A204.1 (cell line): Measurements from ENCODE around the gene SUN1.
"Not testable (repeated sequence)": the region's sequence is repeated elsewhere in the genome, so short reads cannot be mapped to it uniquely, and the experiment has no call there.

Source experiments
- FAIRE-seq: peaks from 2 replicates; lab custom pipeline; 2012; peaks lifted over from hg19 to GRCh38; lab: Jason Lieb, UNC

SUN1 gene, protein sequence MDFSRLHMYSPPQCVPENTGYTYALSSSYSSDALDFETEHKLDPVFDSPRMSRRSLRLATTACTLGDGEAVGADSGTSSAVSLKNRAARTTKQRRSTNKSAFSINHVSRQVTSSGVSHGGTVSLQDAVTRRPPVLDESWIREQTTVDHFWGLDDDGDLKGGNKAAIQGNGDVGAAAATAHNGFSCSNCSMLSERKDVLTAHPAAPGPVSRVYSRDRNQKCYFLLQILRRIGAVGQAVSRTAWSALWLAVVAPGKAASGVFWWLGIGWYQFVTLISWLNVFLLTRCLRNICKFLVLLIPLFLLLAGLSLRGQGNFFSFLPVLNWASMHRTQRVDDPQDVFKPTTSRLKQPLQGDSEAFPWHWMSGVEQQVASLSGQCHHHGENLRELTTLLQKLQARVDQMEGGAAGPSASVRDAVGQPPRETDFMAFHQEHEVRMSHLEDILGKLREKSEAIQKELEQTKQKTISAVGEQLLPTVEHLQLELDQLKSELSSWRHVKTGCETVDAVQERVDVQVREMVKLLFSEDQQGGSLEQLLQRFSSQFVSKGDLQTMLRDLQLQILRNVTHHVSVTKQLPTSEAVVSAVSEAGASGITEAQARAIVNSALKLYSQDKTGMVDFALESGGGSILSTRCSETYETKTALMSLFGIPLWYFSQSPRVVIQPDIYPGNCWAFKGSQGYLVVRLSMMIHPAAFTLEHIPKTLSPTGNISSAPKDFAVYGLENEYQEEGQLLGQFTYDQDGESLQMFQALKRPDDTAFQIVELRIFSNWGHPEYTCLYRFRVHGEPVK

DNA sequence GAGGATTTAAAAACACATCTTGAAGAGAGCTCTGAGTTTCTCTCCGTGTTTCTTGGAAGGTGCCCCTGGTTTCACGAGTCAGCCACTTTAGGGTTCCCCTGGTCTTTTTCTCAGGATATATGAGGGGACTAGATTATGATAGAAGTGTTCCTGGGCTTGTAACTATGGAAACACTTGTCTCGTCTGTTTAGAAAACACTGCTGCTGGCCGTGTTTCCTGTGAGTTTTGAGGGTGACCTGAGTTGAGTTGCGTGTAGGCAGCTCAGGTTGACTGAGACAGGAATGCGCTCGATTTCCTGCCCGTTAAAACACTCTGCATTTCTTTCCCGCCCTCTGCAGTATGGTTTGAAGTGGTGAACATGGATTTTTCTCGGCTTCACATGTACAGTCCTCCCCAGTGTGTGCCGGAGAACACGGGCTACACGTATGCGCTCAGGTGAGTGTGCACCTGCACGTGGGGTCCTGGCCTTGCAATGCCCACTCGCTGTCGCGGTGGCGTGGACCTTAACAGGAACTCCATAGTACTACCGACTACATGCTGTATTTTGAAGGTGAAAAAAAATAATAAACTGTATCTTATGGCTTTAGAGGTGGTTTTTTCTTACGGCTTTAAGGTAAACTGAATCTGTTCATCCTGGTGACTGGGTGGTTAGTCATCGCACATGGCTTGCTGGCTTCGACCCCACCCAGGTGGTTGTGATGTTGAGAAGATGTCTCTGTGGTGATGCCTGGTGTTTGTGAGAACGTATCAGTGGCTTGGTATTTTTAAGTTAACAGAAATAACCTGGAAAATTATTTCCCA lies at the start of gene SUN1:
Gene SUN1 (plus strand): TSS at position 310 of the 801 bp plus-strand sequence. CDS start 49 bp downstream, at position 359.
- FAIRE-seq, result no peak

DNA sequence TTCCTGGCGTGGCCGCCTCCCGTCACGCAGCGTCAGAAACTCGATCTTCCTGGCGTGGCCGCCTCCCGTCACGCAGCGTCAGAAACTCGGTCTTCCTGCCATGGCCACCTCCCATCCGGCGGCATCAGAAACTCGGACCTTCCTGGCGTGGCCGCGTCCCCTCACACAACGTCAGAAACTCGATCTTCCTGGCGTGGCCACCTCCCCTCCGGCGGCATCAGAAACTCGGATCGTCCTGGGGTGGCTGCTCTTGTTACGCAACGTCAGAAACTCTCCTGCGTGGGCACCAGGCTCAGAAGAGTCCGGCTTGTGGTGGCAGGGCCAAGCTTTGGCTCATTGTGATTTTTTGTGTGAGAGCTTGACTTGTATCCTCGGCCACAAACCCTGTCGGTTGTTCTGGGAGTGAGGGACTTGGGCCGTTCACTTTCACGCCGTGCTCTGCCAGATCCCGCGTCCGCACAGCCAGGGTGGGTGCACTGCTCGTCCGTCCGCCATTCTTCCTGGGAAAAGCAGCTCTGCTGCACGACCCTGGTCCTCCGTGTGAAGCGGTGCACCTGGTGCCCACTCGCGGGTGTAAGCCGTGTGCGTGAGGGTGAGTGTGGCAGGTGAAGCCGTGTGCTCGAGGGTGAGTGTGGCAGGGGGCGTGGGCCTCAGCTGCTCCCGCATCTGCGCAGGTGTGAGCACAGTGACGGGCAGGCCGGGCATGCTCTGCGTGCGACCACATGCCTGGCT lies 49.4 kb upstream of the SUN1 start:
- FAIRE-seq, result no peak

DNA sequence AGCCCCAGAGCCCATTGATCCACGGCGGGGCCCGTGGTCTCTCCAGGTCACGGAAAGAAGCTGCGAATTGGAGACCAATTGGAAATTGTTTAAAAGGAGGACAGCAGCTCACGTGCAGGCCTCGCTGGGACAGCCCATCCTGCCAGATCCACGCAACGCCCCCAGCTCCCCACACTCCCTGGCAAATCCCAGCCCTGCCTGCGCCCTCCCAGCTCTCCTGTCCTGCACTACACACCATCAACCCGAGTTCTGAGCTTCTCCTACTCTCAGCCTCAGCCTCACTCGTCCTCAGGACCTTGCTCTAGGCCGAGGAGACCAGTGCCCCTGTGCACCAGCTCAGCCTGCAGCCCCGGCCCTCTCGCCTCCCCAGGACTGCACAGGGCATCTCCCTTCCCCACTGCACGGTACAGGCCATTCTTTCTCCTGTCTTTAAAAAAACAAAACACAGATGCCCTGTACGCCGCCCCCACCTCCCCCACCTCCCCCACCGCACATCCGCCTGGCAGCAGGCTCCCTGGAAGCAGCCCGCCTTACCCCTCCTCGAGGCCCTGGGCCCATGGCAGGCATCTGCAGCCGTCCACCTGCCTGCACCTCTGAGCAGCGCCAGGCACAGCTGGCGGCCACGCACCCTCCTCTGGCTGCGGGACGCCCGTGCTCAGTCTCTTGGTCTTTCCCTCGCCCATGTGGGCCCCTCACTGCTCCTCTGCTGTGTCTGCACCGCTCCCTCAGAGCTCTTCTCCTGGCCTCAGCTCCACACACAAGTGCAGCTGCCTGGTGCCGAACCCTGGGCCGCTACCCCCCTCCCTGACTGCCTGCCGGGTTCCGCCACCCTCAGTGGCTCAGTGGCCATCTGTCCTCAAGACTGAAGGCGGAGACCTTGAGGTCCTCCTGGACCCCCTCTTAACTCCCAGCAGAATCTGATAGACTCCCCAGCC lies 48.5 kb upstream of the SUN1 start:
- FAIRE-seq, result no peak

DNA sequence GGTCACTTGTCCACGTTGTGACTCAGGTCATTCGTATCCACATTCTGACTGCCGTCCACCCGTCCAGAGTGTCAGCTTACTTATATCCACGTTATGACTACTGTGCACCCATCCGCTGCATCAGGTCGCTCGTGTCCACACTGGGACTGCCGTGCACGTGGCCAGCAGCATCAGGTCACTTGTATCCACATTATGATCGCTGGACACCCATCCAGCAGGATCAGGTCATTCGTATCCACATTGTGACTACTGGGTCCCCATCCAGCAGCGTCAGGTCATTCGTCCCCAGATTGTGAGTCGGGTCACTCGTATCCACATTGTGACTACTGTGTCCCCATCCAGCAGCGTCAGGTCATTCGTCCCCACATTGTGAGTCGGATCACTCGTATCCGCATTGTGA lies 47.3 kb upstream of the SUN1 start:
- no peak for FAIRE-seq

DNA sequence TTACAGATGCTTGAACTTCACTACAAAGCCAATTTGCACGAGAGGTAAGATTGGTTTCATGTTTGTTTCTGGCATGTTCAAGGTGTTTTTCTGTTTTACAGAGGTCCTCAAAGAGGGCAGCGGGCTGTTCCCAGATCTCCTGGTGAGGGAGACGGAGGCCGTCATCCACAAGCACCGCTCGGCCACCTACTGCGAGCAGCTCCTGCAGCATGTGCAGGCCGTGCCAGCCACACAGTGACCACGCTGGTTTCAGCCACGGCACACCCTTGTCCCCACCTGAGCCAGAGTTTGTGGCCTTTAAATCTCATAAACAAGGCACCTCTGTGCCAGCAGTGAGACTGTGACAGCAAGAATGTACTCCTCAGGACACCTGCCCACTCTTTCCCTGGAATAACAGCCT lies 46.9 kb upstream of the SUN1 start:
- FAIRE-seq, result no peak

DNA sequence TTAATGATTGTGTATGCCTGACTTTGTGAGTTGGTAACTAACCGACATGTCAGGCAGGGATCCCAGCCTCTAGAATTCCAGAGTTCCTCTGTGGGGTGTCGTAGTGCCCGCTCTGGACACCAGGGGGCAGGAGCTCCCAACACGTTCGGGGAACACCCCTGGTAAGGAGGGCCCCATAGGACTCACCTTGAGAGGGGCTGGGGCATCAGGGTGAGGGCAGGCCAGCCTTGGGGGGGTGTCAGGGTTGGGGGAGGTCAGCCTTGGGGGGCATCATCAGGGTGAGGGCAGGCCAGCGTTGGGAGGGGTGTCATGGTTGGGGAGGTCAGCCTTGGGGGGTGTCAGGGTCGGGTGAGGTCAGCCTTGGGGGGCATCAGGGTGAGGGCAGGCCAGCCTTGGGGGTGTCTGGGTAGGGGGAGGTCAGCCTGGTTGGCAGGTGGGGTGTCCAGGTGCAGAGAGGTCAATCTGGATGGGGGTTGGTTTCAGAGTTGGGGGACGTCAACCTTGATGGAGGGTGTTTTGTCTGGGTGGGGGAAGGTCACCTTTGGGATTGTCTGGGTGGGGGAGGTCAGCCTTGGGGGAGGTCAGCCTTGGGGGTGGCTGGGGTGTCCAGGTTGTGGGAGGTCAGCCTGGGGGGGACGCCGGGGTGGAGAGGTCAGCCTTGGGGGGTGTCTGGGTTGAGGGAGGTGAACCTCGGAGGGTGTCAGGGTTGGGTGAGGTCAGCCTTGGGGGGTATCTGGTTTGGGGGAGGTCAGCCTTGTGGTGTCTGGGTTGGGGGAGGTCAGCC lies 45.6 kb upstream of the SUN1 start:
- no peak for FAIRE-seq

DNA sequence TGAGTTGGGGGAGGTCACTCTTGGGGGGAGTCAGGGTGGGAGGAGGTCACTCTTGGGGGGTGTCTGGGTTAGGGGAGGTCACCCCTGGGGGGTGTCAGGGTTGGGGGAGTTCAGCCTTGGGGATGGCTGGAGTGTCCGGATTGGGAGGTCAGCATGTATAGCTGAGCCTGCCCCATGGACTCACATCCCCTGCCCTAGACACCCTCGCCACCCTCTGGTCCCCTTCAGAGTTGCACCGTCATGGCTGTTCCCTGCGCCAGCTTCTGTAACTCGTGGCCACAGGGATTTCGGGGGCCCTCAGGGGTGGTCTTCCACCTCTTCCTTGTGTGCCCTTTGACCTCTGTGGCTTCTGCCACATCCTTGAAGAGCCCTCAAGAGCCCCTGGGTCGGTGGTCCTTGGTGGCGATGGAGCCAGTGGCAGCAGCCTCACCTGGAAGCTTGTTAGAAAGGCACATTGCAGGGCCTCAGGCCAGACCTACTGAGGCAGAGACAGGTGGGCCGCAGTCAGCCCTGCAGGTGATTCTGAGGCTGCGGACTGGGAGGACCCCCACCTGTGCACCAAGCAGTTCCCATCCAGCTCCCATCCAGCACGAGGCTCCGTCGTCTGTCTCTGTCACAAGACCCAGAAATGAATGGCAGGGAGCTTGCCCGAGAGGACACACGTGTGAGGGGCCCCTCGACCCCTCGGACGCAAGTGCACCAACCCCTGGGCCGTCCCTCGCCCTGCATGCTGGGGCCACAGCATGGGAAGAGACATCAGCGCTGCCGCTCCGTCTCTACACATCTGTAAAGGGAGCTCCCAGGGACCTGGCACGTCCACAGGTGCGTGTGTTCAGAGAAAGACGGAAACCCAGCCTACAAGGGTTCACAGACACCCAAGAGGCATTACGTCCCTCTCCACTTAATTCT lies 44.7 kb upstream of the SUN1 start:
- FAIRE-seq, result no peak

DNA sequence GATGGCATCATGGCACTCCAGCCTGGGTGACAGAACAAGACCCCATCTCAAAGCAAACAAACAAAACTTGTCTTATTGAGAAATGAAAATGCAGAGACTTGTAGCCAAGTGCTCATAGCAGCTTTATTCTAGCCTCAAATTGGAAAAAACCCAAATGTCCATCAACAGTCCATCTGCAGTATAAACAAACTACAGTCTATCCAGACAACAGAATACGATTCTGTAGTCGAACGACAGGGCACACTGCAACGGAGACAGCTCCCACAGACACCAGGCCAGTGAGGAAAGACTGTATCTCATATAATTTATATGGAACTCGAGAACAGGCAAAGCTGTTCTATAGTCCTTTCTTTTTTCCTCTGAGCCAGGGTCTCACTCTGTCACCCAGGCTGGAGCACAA lies 40.8 kb upstream of the SUN1 start:
- no peak for FAIRE-seq

DNA sequence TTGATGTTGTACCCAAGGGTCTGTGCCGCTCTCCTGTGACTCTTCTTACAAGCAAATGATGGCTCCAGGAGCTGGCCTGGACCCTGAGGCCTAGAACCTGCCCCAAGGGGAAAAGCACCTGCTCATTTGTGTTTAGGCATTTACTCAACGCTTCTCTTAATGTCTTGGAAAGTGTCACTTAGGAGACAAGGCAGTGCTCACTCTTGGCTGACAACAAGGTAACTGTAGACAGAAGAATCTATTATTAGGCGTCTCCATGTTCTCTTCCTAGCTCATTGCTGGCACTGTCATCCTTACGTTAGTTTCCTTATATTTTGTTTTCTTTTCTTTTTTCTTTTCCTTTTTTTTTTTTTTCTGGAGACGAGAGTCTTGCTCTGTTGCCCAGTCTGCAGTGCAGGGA lies 38.1 kb upstream of the SUN1 start:
- no peak for FAIRE-seq

DNA sequence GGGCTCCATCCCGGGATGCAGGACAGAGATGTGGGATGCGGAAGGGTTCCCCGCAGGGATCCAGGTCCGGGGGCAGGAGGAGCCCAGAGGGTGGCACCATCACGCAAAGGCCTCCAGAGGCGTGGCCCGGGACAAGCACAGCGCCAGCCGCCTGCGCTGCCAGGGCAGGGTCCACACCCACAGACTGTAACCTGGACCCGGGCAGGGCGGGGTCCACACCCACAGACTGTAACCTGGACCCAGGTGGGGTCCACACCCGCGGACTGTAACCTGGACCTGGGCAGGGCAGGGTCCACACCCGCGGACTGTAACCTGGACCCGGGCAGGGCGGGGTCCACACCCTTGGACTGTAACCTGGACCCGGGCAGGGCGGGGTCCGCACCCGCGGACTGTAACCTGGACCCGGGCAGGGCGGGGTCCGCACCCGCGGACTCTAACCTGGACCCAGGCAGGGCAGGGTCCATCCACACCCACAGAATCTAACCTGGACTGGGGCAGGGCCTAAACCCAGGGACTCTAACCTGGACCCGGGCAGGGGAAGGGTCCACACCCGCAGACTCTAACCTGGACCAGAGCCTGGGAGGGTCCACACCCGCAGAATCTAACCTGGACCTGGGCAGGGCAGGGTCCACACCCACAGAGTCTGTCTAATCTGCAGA lies 37.5 kb upstream of the SUN1 start:
- no peak for FAIRE-seq

DNA sequence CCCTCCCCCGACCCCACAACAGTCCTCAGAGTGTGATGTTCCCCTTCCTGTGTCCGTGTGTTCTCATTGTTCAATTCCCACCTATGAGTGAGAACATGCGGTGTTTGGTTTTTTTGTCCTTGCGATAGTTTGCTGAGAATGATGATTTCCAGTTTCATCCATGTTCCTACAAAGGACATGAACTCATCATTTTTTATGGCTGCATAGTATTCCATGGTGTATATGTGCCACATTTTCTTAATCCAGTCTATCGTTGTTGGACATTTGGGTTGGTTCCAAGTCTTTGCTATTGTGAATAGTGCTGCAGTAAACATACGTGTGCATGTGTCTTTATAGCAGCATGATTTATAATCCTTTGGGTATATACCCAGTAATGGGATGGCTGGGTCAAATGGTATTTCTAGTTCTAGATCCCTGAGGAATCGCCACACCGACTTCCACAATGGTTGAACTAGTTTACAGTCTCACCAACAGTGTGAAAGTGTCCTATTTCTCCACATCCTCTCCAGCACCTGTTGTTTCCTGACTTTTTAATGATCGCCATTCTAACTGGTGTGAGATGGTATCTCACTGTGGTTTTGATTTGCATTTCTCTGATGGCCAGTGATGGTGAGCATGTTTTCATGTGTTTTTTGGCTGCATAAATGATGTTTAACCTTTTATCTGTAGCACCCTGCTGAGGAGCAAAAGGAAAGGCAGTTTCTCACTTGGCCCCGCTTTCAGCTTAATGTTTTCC lies 35.7 kb upstream of the SUN1 start:
- not testable (repeated sequence) for FAIRE-seq

DNA sequence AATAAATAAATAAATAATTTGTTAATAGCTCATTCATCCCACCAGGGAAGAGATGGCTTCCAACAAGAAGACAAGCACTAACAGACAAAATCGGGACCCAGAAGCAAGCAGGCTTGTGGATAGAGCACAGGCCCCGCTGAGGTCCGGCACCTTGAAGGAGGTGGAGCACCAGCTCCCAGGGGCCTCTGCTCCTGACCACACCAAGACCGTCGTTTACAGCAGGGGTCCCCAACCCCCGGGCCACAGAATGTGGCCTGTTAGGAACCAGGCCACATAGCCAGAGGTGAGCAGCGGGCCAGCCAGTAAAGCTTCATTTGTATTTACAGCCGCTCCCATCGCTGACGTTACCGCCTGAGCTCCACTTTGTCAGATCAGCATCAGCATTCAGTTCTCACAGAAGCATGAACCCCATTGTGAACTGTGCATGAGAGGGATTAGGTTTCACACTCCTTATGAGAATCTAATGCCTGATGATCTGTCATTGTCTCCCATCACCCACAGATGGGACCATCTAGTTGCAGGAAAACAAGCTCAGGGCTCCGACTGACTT lies 33.3 kb upstream of the SUN1 start:
- no peak for FAIRE-seq

DNA sequence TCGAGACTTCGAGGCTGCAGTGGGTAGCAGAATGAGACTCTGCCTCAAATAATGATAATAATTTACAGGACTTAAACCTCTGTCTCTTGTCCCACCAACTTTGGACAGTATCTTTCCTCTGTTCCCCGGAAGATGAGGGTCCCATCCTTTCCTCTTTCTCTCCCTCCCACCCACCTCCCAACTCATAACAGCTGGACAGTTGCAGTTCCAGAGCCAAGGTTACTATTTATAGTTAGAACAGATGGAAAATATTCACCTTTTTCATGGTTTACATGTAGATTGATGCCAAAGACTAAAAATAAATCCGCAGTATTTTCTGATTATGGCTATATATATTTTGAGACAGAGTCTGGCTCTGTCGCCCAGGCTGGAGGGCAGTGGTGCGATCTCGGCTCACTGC lies 31.6 kb upstream of the SUN1 start:
- no peak for FAIRE-seq

DNA sequence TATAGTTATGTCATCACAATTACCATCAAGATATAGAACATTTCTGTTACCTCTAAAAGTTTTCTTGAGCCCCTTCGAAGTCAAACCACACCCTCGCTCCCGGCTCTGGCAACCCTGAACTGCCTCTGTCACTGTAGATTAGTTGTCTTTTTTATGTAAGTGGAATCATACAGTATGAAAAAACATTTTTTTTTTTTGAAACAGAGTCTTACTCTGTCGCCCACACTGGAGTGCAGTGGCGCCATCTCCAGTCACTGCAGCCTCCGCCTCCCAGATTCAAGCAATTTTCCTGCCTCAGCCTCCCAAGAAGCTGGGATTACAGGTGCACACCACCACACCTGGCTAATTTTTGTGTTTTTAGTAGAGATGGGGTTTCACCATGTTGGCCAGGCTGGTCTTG lies 30.9 kb upstream of the SUN1 start:
- FAIRE-seq, result not testable (repeated sequence)

DNA sequence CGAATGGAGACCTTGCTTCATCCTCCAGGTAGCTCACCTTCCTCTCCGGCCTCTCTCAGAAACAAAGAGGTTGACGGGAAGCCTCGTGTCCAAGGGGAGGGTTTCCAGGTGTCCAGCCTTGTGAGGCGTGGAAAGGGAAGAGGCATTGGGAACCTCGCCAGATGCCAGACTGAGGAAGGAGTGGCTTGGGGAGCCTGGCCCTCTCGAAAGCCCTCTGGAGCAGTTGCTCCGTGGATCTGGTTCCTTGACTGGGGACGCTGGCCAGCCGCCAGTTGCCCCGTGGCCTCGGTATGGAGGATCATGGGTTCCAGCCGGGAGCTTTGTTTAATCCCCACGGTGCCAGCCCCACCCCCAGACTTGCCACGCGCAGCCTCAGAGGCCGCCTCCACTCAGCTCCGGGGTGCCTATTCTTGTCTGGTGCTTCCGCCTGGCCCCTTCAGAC lies 30.3 kb upstream of the SUN1 start:
- FAIRE-seq, result no peak

DNA sequence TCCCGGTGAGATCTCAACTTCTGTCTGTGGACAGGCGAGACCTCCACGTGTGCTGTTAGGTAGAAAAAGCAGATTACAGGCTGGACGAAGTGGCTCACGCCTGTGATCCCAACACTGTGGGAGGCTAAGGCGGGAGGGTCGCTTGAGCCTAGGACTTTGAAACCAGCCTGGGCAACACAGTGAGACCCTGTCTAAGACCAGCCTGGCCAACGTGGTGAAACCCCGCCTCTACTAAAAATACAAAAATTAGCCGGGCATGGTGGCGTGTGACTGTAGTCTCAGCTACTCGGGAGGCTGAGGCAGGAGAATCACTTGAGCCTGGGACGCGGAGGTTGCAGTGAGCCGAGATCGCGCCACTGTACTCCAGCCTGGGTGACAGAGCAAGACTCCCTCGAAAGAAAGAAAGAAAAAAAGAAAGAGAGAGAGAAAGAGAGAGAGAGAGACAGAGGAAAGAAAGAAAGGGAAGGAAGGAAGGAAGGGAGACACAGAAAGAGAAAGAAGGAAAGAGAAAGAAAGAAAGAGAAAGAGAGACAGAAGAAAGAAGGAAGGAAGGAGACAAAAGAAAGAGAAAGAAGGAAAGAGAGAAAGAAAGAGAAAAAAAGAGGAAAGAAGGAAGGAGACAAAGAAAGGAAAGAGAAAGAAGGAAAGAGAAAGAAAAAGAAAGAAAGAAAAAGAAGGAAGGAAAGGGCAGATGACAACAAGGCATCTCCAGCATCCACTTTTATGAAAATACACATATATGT lies 29.6 kb upstream of the SUN1 start:
- no peak for FAIRE-seq

DNA sequence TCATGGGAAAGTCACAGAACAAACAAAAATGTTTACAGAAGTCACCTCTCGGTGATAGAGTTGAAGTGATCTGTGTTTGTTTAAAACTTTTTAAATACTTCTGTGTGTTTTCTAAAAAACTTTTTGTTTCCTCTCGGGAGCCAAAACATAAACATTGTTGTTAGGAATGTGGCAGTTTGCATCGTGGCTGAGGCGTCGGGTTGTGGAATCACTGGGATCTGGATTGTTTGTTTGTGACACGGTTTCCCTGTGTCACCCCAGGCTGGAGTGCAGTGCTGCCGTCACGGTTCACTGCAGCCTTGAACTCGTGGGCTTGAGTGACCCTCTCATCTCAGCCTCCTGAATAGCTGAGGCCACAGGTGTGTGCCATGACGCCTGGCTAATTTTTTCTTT lies 29.0 kb upstream of the SUN1 start:
- FAIRE-seq, result no peak
